Cerebellar nuclear complex (tissue), 1 donor: ENCODE data around the gene UBR4.

Source experiments
- DNase-seq, 2 experiments: peaks; one replicate each; lab custom pipeline; 2025; lab: John Stamatoyannopoulos, UW

Gene UBR4

DNA sequence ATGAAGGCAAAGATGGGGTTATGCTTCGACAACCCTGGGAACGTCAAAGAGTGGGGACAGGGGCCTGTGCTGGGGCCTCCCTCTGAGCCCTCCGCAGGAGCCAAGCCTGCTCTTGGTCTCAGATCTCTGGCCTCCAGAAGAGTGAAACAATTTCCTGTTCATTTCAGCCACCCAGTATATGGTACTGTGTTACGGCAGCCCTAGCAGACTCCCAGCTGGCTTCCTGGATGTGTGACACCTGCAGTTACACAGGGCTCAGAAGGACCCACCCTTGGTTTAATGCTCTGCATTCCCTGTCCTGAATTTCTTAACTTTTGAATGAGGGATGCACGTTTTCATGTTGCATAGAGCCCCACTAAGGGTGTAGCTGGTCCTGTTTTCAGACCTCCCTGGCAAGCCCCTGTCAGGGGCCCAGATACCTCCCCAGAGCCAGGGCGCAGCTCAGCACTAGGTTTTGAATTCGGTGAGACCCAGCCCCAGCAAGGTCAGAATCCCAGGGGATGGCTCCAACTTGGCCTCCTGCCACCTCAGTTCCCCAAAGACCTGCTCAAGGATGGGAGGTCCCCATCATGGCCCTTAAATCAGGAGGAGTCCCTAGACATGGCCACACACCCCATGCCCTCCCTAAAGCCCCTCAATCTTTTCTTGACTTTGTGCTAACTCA, 174.6 kb downstream of the UBR4 start:
- DNase-seq, result no peak

DNA sequence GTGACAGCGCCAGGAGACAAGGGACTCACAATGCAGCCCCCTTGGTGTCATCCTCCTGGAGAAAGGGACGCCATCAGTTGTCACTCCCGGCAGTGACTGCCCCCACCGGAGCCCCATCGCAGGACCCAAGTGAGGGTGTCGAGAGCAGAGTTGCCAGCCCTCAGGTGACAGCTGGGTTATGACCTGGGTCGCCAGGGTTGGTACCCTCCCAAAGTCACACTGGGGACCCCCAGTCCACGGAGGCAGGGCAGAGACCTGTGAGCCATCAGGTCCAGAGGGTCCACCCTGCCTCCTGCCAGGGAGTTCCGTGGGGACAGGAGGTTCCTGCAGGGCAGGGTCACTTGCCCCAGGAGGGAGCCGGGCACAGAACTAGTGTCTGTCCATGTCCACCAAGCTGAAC, 175.3 kb downstream of the UBR4 start:
- DNase-seq, result no peak

- no peak for DNase-seq
Measured at GRCh38 chr1:19033926-19034680, 176.0 kb downstream of the UBR4 start.

DNA sequence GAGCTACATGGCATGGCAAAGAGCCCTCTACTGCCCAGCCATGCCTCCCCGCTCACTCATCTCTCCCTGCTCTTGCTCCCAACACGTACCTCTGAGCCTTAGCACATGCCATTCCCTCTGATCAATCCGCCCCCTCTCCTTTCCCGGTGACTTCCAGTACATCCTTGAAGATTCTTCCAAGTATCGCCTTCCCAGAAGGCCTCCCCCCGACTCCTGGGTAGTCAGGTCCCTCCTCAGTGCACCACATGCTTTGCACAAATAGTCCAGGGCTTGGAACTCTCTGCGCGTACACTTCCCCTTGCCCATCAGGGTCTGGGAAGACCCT, 176.6 kb downstream of the UBR4 start:
- no peak for DNase-seq

DNA sequence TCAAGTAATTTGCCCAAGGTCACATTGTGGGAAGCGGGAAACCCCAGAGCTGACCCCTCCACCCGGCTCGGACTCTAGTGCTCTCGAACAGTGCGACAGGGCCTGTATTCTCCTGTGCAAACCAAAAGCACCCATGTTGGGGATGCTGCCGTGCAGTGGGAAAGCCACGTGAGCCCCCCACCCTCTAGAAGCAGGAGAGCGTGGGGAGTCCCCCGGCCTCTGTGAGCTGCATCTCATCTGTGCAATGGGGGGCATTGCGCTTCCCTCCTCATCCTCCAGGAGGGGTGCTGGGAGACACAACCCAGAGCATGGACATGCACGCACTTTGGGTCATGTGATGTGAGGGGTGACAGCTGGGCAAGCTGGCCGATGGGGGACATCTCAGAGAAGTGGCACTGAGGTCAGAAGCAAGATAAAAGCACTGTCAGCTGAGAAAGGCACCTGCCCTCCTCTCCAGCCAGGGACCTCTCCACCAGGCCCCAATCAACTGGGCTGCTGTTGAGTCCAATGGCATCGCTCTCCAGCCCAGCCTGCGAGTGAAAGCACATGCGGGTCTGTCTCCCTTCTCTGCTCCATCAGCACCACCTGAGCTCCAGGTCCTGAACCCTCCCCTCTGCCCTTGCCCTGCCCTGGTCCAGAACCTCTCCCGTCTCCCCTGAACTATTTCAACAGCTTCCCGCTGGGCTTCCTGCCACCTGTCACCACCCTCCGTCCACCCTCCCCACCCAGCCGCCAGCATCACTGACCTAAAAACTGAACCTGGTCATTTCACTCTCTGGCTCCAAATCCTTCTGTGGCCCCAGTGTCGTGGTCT, 177.2 kb downstream of the UBR4 start:
- no peak for DNase-seq

GRCh38 chr1:19032413-19032695, 177.7 kb downstream of the UBR4 start:
- no peak for DNase-seq

GRCh38 chr1:19029191-19030085, 180.6 kb downstream of the UBR4 start:
- DNase-seq, result peak in 1 of 2 experiments; percentile 49

DNA sequence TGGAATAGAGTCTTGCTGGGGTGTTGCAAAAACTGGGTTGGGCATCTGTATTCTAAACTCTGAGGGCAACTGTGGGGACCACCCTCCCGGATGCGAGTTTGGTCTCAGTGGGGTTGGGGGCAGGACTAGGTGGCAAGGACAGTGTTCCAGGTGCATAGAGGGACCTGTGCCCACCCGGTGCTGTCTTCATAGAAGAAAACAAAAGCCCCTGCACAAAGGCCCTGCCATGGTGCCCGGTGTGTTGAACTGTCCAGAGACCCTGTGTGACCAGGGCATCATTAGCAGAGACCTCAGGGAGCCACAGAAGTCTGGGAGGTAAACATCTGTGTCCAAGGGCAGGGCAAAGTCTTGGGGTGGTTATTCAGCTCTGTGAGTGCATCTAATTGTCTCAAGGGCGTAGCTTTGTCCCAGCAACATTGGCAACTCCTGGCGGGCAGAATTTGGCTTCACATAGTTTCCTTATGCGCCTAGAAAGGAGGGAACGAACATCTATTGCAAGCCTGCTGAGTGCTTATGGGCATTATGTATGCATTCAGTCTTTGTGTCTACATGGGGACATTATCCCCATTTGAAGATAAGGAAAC, 181.4 kb downstream of the UBR4 start:
- no peak for DNase-seq

GRCh38 chr1:19028110-19028509, 182.0 kb downstream of the UBR4 start:
- DNase-seq, result peak; percentile 53 to 70
